Progenitor cell of endocrine pancreas (in vitro differentiated cells): ENCODE data around the gene PAPOLG. TPM values are rescaled to one million over a fixed set of nuclear protein-coding genes. Genes with fewer than 3 reads are reported as not detected.
"Not testable (repeated sequence)": the region's sequence is repeated elsewhere in the genome, so short reads cannot be mapped to it uniquely, and the experiment has no call there.

ENCODE experiments used
- DNase-seq: peaks from one replicate; pipeline ENCODE4 v3.0.0; 2021; ENCODE audit warnings: low spot score; ENCODE audit not compliant: unreplicated experiment
- H3K27ac Mint-ChIP-seq: 2 replicates; pipeline ENCODE4 v1.8.0; 2021; ENCODE audit warnings: mild to moderate bottlenecking, moderate library complexity, mixed read lengths
- H3K27me3 Mint-ChIP-seq: 2 replicates; pipeline ENCODE4 v1.8.0; 2021; ENCODE audit warnings: mixed read lengths
- H3K36me3 Mint-ChIP-seq: 2 replicates; pipeline ENCODE4 v1.8.0; 2022; ENCODE audit warnings: mixed read lengths; ENCODE audit not compliant: insufficient read depth
- H3K4me1 Mint-ChIP-seq: 2 replicates; pipeline ENCODE4 v1.8.0; 2021; ENCODE audit warnings: low read depth, mixed read lengths
- H3K4me3 Mint-ChIP-seq: 2 replicates; pipeline ENCODE4 v1.8.0; 2021; ENCODE audit warnings: low read depth, mild to moderate bottlenecking, moderate library complexity, mixed read lengths
- H3K9me3 Mint-ChIP-seq: 2 replicates; pipeline ENCODE4 v1.8.0; 2021; ENCODE audit warnings: low read depth, mixed read lengths
- CTCF ChIP-seq: fragments of 200-600 bp; sonication (generic); IDR thresholded peaks from one replicate; pipeline ENCODE4 v1.5.0; 2021; ENCODE audit warnings: antibody characterized with exemption, mild to moderate bottlenecking; ENCODE audit not compliant: unreplicated experiment
- total RNA-seq: library from RNA; stranded (reverse); gene quantifications from 2 replicates; pipeline ENCODE4 v1.2.1, GENCODE V29; 2021

The PAPOLG gene
- total RNA-seq, 1 donor from 2014 or later: 31.8 TPM

- Mint-ChIP-seq H3K4me3 (no peak overlapping the region), H3K9me3 (no peaks in the 10 kb centered on the region), H3K36me3 (no peaks in the 10 kb centered on the region), H3K27me3 (no peaks in the 10 kb centered on the region), H3K27ac (no peak overlapping the region), H3K4me1 (no peaks in the 10 kb centered on the region)
- DNase-seq: no peak
- no peak for TF ChIP-seq CTCF
Observed at GRCh38 chr2:60822987-60823386, 66.9 kb downstream of the PAPOLG start.

GRCh38 chr2:60823694-60824305 lies 67.7 kb downstream of the PAPOLG start:
- no peaks in the 10 kb centered on the region for H3K36me3 Mint-ChIP-seq
- H3K4me1 Mint-ChIP-seq: no peaks in the 10 kb centered on the region
- H3K27ac Mint-ChIP-seq: no peak overlapping the region
- DNase-seq: no peak
- no peaks in the 10 kb centered on the region for H3K9me3 Mint-ChIP-seq
- no peak overlapping the region for H3K4me3 Mint-ChIP-seq
- TF ChIP-seq CTCF: no peak
- no peaks in the 10 kb centered on the region for H3K27me3 Mint-ChIP-seq

GRCh38 chr2:60825666-60826065 lies 69.6 kb downstream of the PAPOLG start:
- no peak overlapping the region for H3K27ac Mint-ChIP-seq
- no peaks in the 10 kb centered on the region for H3K9me3 Mint-ChIP-seq
- H3K4me1 Mint-ChIP-seq: peaks cover 2% of the 10 kb centered on the region
- DNase-seq: no peak
- H3K27me3 Mint-ChIP-seq: no peaks in the 10 kb centered on the region
- H3K36me3 Mint-ChIP-seq: no peaks in the 10 kb centered on the region
- no peak overlapping the region for H3K4me3 Mint-ChIP-seq
- no peak for TF ChIP-seq CTCF

GRCh38 chr2:60826111-60826510 lies 70.0 kb downstream of the PAPOLG start:
- Mint-ChIP-seq H3K27ac (no peak overlapping the region), H3K27me3 (no peaks in the 10 kb centered on the region), H3K36me3 (no peaks in the 10 kb centered on the region), H3K4me1 (peaks cover 2% of the 10 kb centered on the region), H3K9me3 (no peaks in the 10 kb centered on the region), H3K4me3 (no peak overlapping the region)
- TF ChIP-seq CTCF: no peak
- DNase-seq: no peak

GRCh38 chr2:60826860-60827259 lies 70.8 kb downstream of the PAPOLG start:
- H3K9me3 Mint-ChIP-seq, DNase-seq, H3K4me3 Mint-ChIP-seq, H3K4me1 Mint-ChIP-seq, H3K27me3 Mint-ChIP-seq, H3K36me3 Mint-ChIP-seq: not testable (repeated sequence)
- H3K27ac Mint-ChIP-seq: peak overlapping the region; percentile 8

- Mint-ChIP-seq H3K9me3 (no peaks in the 10 kb centered on the region), H3K4me3 (no peak overlapping the region), H3K4me1 (peaks cover 2% of the 10 kb centered on the region), H3K27me3 (no peaks in the 10 kb centered on the region), H3K27ac (peak overlapping the region; percentile 8), H3K36me3 (no peaks in the 10 kb centered on the region)
- no peak for TF ChIP-seq CTCF
- no peak for DNase-seq
Observed at GRCh38 chr2:60827369-60827768, 71.3 kb downstream of the PAPOLG start.
